ENCODE data around the gene DHRS1. TPM values are rescaled to one million over a fixed set of nuclear protein-coding genes. Genes with fewer than 3 reads are reported as not detected.

The DHRS1 gene
- total and polyA plus RNA-seq, 2 of the 4 experiments (the other 2 are of a cell fraction) = 15.8 to 38.6 TPM

GRCh38 chr14:24296341-24297157, 3.0 kb downstream of the DHRS1 start:
- H3K4me2 ChIP-seq (ENCODE audit: low read depth, low read length) = no peak overlapping the region
- peak overlapping the region; percentile 19; the same call in 1 of the 2 replicates for H4K5ac ChIP-seq (ENCODE audit: low read depth, low read length)
- H3K4me3 ChIP-seq (ENCODE audit: insufficient read depth, low read depth, low read length) = no peak overlapping the region
- 71% methylated on average over 4 of the region's 12 CpGs; no CpG with 5 or more reads in 1 of the 2 experiments for WGBS, 2 experiments (ENCODE audit: extremely low coverage in 2 of 2, insufficient read length in 1 of 2)
- H3K18ac ChIP-seq (ENCODE audit: low read depth, low read length) = no peak overlapping the region
- ChIA-PET CTCF (interaction anchor here (0.8 to 3.0 kb wide), 7 partner anchors 10 to 181 kb away, joined by 3 to 23 read pairs (median 4); partner anchors contain the start of genes CIDEB, LTB4R2 and TINF2), POLR2A (ENCODE audit: unreplicated experiment) (interaction anchor here (1.9 kb wide), 1 partner anchor 54 kb away, joined by 6 read pairs; the partner anchor contains the start of gene TINF2)
- in situ Hi-C loops (cut with MboI; ENCODE audit: low sequenced_read_pairs) (loop anchor here (5.0 kb wide), 1 partner anchor 54 kb away; the partner anchor contains the start of gene TINF2), dilution Hi-C loops (cut with HindIII; ENCODE audit: low sequenced_read_pairs, unreplicated experiment) (no loop called here), intact Hi-C loops (cut with micrococcal nuclease) (loop anchor here (1.0 to 10.0 kb wide), 7 partner anchors 25 to 312 kb away; partner anchors contain the start of genes DHRS4L2, MDP1, PSME2 and RABGGTA)
- peak overlapping the region; percentile 11 for H2BK5ac ChIP-seq (ENCODE audit: low read depth, low read length, poor library complexity, severe bottlenecking)
- peaks cover 13% of the 10 kb centered on the region for H3K36me3 ChIP-seq (ENCODE audit: control insufficient read depth, insufficient read depth, low read length)
- peak overlapping the region; percentile 59 for H2AK9ac ChIP-seq (replicated peaks; ENCODE audit: low read depth, low read length, poor library complexity)
- H3K4ac ChIP-seq (ENCODE audit: low read depth, low read length) = peak overlapping the region; percentile 64
- no peaks in the 10 kb centered on the region for H3K9me3 ChIP-seq (ENCODE audit: control insufficient read depth, insufficient read depth, low read length)
- H4K8ac ChIP-seq (ENCODE audit: low read depth in 2 of 2, low read length in 2 of 2) = peak overlapping the region in 1 of 2 experiments; percentile 20; a peak in 3 of 4 replicates
- peak; percentile 97 for DNase-seq
- H2BK20ac ChIP-seq (ENCODE audit: low read depth, low read length) = peak overlapping the region; percentile 8; the same call in 1 of the 2 replicates
- no peak overlapping the region for H3K56ac ChIP-seq (ENCODE audit: extremely low read depth, insufficient read depth, low read length)
- BruUV-seq (replicated peaks) = no TSS peak
- H3K79me1 ChIP-seq (ENCODE audit: low read depth in 1 of 2, low read length in 2 of 2) = peaks cover 17 to 44% of the 10 kb centered on the region in 2 experiments
- peak overlapping the region; percentile 67; the same call in 1 of the 2 replicates for H2AK5ac ChIP-seq (ENCODE audit: low read depth, low read length)
- H4K91ac ChIP-seq (ENCODE audit: insufficient read depth, low read depth, low read length) = 0 out of 2 replicates have a peak overlapping the region, but pooled peaks have one; percentile 34
- H2AFZ ChIP-seq (replicated peaks; ENCODE audit: low read length, poor library complexity) = peak overlapping the region; percentile 73
- no peak overlapping the region for H3K9ac ChIP-seq (ENCODE audit: low read depth, low read length)
- peak overlapping the region; percentile 16; the same call in 1 of the 3 replicates for H2BK15ac ChIP-seq (ENCODE audit: low read depth, low read length)
- H3K4me1 ChIP-seq (ENCODE audit: control insufficient read depth, insufficient read depth, low read length) = peaks cover 9% of the 10 kb centered on the region
- H2BK120ac ChIP-seq (ENCODE audit: low read depth, low read length) = peak overlapping the region; percentile 8; the same call in 1 of the 2 replicates
- H3K14ac ChIP-seq (replicated peaks; ENCODE audit: low read depth, low read length) = 0 out of 2 replicates have a peak overlapping the region, but pooled peaks have one; percentile 16
- no peaks in the 10 kb centered on the region for H4K20me1 ChIP-seq (ENCODE audit: insufficient read depth, low read length)
- no peak overlapping the region for H3K23ac ChIP-seq (ENCODE audit: low read depth, low read length)
- H3K9me1 ChIP-seq (ENCODE audit: insufficient read depth, low read length) = no peaks in the 10 kb centered on the region
- 0 out of 2 replicates have a peak overlapping the region, but pooled peaks have one; percentile 13 for H3K27ac ChIP-seq (ENCODE audit: insufficient read depth, low read length)
- ATAC-seq (ENCODE audit: low read depth) = peak; percentile 74
- no peaks in the 10 kb centered on the region for H3K27me3 ChIP-seq (ENCODE audit: control insufficient read depth, insufficient read depth, low read length)
- TF ChIP-seq SMC3 (IDR thresholded peaks at IDR 0.05; ENCODE audit: low read depth, low read length) (peak; percentile 94), USF2 (IDR thresholded peaks at IDR 0.05; ENCODE audit: low read depth, low read length) (peak; percentile 49; the same call in 1 of the 2 replicates), CEBPB (IDR thresholded peaks at IDR 0.05; ENCODE audit: low read depth, low read length) (no peak; the same call in 1 of the 2 replicates), CTCF (conservative IDR thresholded peaks at IDR 0.05; ENCODE audit: low read depth, low read length) (peak; percentile 90), FOS (IDR thresholded peaks at IDR 0.05; ENCODE audit: low read depth, low read length) (peak; percentile 65; the same call in 1 of the 2 replicates), CHD1 (IDR thresholded peaks at IDR 0.05; ENCODE audit: low read depth, low read length) (no peak), RCOR1 (IDR thresholded peaks at IDR 0.05; ENCODE audit: insufficient replicate concordance, low read length) (no peak), POLR2A (IDR thresholded peaks at IDR 0.05; ENCODE audit: low read depth, low read length) (peak; percentile 56; the same call in 1 of the 2 replicates), ELK1 (IDR thresholded peaks at IDR 0.05; ENCODE audit: borderline replicate concordance, low read depth, low read length) (no peak), MXI1 (IDR thresholded peaks at IDR 0.05; ENCODE audit: borderline replicate concordance, low read depth, low read length) (peak; percentile 81), NFE2L2 (IDR thresholded peaks at IDR 0.05; ENCODE audit: low read depth, low read length) (no peak), RAD21 (IDR thresholded peaks at IDR 0.05; ENCODE audit: low read length) (peak; percentile 93)
